EL (cell line): ENCODE results near the gene SYCP3.
"Not testable (repeated sequence)": the region's sequence is repeated elsewhere in the genome, so short reads cannot be mapped to it uniquely, and the experiment has no call there.

Source experiments
- DNase-seq: peaks from one replicate; pipeline ENCODE4 v3.0.0-alpha.2; 2016

The SYCP3 gene

GRCh38 chr12:101759396-101760047, 20.3 kb upstream of the SYCP3 start:
- DNase-seq = peak; percentile 35

DNA sequence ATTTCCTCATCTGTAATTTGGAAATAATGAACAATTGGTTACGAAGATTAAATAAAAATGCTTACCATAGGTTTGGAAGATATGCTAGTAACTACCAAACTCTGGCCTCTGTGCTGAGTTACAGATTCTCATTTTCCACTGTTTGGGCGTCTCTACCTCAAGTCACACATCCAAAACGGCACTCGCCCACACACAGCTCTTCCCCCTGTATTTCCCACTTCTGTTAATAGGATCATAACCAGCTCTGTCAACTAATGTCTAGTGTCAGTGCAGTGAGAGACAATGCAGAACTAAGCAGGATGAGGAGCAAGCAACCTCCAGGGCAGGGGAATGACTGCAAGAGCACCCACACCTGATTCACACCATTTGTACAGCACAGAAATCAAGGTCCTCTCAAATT, 10.9 kb upstream of the SYCP3 start:
- DNase-seq = no peak

GRCh38 chr12:101749657-101750056, 10.4 kb upstream of the SYCP3 start:
- DNase-seq = no peak

DNA sequence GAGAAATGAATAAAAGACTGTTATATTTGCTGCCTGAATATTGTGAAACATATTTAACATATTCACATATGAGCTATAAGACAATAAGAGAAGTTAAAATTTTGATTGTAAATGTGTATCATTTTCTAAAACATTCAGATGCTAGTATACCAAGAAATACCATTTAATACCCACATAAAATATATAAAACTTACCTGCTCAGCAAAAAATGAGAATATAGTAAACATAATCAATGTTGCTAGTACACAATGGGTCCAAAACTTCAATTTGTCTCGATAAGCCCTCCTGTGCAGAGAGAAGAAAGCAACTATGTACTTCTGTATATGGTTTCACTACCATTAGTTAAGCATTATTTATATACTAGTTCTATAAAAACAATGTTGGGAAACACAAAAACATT, 9.6 kb upstream of the SYCP3 start:
- DNase-seq = no peak

GRCh38 chr12:101747697-101748096, 8.4 kb upstream of the SYCP3 start:
- DNase-seq = no peak

- DNase-seq = no peak
Observed at GRCh38 chr12:101746661-101747060, 7.4 kb upstream of the SYCP3 start.

DNA sequence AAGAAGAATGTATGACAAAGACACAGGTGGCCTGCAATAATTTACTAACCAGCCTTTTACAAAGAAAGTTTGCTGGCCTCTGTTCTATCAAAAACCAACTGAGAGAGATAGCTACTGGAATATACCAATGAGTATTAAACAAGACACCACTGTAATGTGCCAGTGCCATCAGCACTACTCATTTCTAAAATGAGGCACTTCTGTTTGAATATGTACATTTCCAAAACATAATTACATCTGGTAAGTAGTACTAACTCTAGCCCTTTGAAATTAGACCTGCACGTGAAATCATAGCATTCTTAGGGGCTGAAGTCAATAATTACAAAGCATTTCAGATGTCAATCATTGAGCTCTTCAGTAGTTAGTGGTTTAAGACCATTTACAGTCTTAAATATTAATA, 6.9 kb upstream of the SYCP3 start:
- DNase-seq = no peak

- DNase-seq = no peak
Observed at GRCh38 chr12:101745481-101745880, 6.2 kb upstream of the SYCP3 start.

GRCh38 chr12:101743724-101744472, 4.6 kb upstream of the SYCP3 start:
- DNase-seq = no peak

DNA sequence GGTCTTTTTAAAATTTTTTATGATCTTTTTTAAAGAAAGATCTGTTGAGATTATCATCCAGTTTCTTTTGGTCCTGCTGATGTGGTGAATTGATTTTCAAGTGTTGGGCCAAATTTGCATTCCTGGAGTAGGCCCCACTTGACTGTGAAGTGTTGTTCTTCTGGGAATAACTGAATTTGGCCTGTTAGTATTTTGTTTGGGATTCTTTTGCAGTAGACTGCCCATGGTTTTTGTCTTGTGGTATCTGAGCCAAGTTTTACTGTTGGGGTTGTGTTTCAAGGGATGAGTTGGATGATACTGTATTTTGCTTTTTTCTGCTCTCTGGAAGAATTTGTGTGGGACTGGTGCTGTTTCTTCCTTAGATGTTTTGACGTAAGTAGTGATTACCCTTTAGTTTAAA, 4.0 kb upstream of the SYCP3 start:
- no peak for DNase-seq

GRCh38 chr12:101740980-101741379, 1.7 kb upstream of the SYCP3 start:
- no peak for DNase-seq

DNA sequence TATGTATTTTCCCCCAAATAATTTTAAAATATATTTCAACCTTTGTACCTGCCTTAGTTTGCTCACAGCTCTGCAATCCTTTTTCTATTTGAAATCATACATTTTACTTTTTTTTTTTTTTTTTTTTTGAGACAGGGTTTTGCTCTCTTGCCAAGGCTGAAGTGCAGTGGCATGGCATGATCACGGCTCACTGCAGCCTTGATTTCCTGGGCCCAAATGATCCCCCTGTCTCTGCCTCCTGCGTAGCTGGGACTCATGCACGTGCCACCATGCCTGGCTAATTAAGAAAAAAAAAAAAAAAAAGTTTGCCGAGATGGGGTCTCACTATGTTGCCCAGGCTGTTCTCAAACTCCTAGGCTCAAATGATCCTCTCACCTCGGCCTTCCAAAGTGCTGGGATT, 1.3 kb upstream of the SYCP3 start:
- no peak for DNase-seq

DNA sequence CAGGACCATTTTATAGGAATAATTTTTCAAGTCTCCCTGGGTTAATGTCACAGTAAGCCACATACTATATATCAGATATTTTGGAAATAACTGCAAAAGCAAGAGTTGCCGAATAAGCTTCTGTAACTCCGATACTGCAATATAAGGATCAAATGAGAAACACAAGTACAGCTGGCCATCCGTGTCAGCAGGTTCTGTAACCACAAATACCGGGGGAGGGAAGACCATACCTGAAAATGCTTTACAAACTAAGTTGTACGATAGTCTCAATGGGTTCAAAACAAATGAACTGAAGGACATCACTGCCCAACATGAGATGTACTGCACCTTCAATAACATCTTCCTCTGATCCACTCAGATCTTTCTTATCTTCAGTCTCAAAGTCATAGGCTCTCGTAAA, 1.8 kb downstream of the SYCP3 start:
- DNase-seq = no peak

GRCh38 chr12:101734482-101734881, 4.8 kb downstream of the SYCP3 start:
- DNase-seq = not testable (repeated sequence)

- no peak for DNase-seq
Observed at GRCh38 chr12:101733166-101733565, 6.1 kb downstream of the SYCP3 start.

GRCh38 chr12:101732318-101732717, 6.9 kb downstream of the SYCP3 start:
- DNase-seq = no peak

DNA sequence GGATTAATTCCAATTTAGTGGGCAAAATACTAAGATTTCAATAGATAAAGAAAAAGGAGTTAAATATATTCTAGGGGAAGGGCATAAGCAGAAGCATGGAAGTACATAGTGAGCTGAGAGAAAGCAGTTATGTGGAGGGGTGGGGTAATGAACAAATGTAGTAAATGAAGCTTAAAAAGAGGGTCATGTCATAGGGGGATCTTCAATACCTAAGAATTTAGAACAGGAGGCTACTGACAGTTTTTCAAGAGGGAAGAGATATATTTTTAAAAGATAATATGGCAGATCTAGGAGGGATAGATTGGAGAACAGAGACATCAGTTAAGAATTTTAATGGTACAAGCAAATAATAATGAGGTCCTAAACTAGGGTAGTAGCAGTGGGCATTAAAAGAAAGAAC, 9.4 kb downstream of the SYCP3 start:
- no peak for DNase-seq

DNA sequence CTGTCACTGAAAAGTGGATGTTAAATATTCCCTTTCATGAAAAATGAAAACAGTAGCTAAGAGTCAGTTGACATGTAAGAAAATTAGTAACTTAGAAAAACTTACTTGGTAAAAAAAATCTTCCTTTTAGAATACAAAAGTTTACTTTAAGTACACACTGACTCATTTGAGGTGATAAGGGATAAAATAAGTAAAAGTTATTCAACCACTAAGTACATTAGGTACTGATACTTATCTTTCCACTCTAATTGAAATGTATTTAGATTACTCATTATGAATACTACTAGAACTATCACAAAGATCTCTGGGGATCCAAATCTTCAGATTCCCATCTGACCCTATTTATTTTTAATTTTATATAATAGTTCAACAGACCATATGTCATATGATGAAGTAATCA, 12.2 kb downstream of the SYCP3 start:
- DNase-seq = no peak

DNA sequence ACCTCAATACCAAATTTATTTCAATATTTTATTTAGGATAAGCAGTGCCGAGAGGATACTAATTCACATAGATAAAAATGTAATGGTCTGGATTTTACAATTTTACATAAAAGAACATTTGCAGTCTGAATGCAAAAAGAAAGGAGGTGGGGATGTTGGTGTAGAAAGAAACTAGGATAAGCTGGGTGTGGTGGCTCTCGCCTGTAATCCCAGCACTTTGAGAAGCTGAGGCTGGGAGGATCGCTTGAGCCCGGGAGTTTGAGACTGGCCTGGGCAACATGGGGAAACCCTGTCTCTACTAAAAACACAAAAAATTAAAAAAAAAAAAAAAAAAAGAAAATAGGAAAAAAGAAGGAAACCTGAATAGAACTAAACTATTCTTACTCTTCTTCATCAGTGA, 16.9 kb downstream of the SYCP3 start:
- no peak for DNase-seq

- DNase-seq = no peak
Observed at GRCh38 chr12:101720118-101720517, 19.1 kb downstream of the SYCP3 start.

DNA sequence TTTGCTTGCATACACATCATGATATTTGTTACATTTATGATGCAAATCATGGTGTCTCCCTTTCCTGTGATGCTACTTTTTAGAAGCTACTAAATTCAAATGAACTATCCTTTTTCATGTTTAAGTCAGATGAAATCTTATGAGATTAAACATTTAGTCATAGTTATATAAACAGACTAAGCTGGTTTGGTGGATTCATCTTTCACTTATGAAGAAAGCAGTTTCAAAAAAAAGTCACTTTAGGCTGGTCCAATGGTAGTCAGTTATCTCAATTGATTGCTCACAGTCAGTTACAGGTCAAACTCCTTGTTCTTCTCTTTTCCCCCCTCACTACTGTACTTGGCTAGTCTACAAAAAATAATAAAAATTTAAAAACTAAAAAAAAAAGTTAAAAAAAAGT, 19.7 kb downstream of the SYCP3 start:
- no peak for DNase-seq

DNA sequence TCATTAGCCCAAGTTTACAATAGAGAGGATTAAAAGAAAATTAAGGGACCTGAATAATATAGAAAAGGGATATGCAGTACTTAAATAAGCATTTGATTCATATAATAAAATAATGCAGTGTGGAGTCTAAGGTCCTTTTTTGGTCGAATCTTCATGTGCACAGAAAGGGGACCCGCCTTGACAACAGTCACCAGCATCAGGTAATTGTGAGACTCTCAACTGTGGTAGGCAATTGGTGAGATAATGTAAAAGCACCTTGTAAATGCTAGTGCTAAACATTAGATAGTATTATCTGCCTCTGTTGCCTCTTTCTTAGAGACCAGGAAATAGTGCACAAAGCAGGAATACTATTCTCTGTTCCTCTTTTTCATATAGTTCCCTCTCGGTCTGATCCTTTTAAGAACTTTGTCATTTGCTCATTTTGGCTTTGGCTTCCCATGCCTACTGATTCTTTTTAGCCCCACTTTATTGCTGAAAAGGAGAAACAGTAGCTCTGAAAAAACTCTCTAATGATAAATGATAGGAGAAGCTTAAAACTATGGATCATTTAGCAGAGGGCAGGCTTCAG, 24.3 kb downstream of the SYCP3 start:
- no peak for DNase-seq

GRCh38 chr12:101713930-101714329, 25.3 kb downstream of the SYCP3 start:
- no peak for DNase-seq

GRCh38 chr12:101713059-101713682, 26.1 kb downstream of the SYCP3 start:
- no peak for DNase-seq
